GM12892 (cell line): ENCODE data around the gene SRRT.
"Not testable (repeated sequence)": the region's sequence is repeated elsewhere in the genome, so short reads cannot be mapped to it uniquely, and the experiment has no call there.

Experiments
- DNase-seq: peaks from one replicate; pipeline ENCODE4 v3.0.0; 2011; ENCODE audit not compliant: insufficient read length
- FAIRE-seq: peaks from 2 replicates; lab custom pipeline; 2011; peaks lifted over from hg19 to GRCh38; lab: Jason Lieb, UNC
- POLR2A ChIP-seq: IDR thresholded peaks from 2 replicates; pipeline ENCODE4 v1.6.1; 2011; ENCODE audit warnings: low read depth, low read length, control low read depth
- POLR2AphosphoS5 ChIP-seq: IDR thresholded peaks from 2 replicates; pipeline ENCODE4 v1.6.1; 2011; ENCODE audit warnings: low read depth, low read length, control low read depth
- TAF1 ChIP-seq: IDR thresholded peaks from 2 replicates; pipeline ENCODE4 v1.6.1; 2011; ENCODE audit warnings: low read depth, mild to moderate bottlenecking, control low read depth, low read length, borderline replicate concordance

SRRT gene

DNA sequence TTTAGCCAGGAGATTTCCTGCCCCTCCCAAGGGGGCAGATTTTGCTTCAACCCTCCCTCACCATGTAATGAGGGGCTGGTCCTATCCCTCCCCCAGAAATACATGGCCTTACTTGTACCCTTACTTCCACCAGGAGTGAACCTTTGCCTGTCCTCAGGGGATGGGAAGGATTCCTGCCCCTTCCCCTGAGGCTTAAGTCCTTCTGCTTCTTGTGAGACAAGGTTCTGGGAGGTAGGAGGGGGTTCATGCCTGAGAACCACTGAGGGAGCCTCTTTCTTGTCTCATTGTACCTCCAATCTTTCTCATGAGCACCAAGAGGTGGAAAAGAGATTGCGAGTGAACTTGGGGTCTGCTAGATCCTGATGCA, 54.9 kb downstream of the SRRT start:
- no peak for DNase-seq
- FAIRE-seq, result no peak
- no peak for TF ChIP-seq POLR2AphosphoS5
- no peak for TF ChIP-seq TAF1
- no peak for TF ChIP-seq POLR2A

- FAIRE-seq (no peak), DNase-seq (no peak)
- TF ChIP-seq POLR2A (no peak), TAF1 (no peak), POLR2AphosphoS5 (no peak)
These were observed 58.8 kb downstream of the SRRT start for GRCh38 chr7:100933734-100934133.

- DNase-seq, result not testable (repeated sequence)
These were observed 60.5 kb downstream of the SRRT start for GRCh38 chr7:100935381-100935780.

DNA sequence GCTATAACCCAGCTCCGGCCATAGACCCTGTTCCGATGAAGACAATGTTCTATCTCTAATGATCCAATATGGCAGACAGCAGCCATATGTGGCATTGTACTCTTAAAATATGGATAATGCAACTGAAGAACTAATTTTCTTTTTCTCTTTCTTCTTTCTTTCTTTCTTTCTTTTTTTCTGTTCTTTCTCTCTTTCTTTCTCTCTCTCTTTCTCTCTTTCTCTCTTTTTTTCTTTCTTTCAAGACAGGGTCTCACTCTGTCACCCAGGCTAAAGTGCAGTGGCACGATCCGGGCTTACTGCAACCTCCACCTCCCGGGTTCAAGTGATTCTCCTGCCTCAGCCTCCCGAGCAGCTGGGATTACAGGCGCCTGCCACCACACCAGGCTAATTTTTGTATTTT, 61.3 kb downstream of the SRRT start:
- not testable (repeated sequence) for FAIRE-seq, DNase-seq

More at GRCh38 chr7:100935381-100935780, 60.5 kb downstream of the SRRT start:
- not testable (repeated sequence) for FAIRE-seq
